Thoracic aorta (tissue), 2 donors: ENCODE measurements around the gene HEATR1. TPM values are rescaled to one million over a fixed set of nuclear protein-coding genes. Genes with fewer than 3 reads are reported as not detected.

ENCODE experiments used
- ATAC-seq: fragments of 150-250 bp; one replicate; pipeline ENCODE4 v1.8.0; 2017; ENCODE audit warnings: low read depth; ENCODE audit not compliant: insufficient number of reproducible peaks, low FRiP score
- DNase-seq: peaks from one replicate; pipeline ENCODE4 v3.0.0-alpha.2; 2020; ENCODE audit warnings: low spot score
- H3K27ac ChIP-seq, 2 donors: fragments of 200-600 bp; sonication (generic); 1 replicate in 1 of 2; 2 replicates in 1 of 2; pipeline ENCODE4 v1.5.1; 2016; ENCODE audit warnings: mild to moderate bottlenecking in 2 of 2, moderate library complexity in 2 of 2
- H3K27me3 ChIP-seq: fragments of 200-600 bp; sonication (generic); replicated peaks from 2 replicates; pipeline ENCODE4 v1.6.0; 2016; ENCODE audit warnings: mild to moderate bottlenecking; ENCODE audit not compliant: insufficient read depth
- H3K36me3 ChIP-seq: fragments of 200-600 bp; sonication (generic); one replicate; pipeline ENCODE4 v1.5.1; 2016
- H3K4me1 ChIP-seq, 2 donors: fragments of 200-600 bp; sonication (generic); 1 replicate in 1 of 2; 2 replicates in 1 of 2; pipeline versions ENCODE4 v1.5.1 to v1.6.0; 2016; ENCODE audit warnings: low read depth in 2 of 2, mild to moderate bottlenecking in 1 of 2; ENCODE audit not compliant: control insufficient read depth in 1 of 2
- H3K4me3 ChIP-seq: fragments of 200-600 bp; sonication (generic); 2 replicates; pipeline ENCODE4 v1.5.1; 2016; ENCODE audit warnings: mild to moderate bottlenecking
- H3K9me3 ChIP-seq: fragments of 200-600 bp; sonication (generic); 2 replicates; pipeline ENCODE4 v1.5.1; 2016
- CTCF ChIP-seq: fragments of 200-600 bp; sonication (generic); IDR thresholded peaks from one replicate; pipeline ENCODE4 v1.5.1; 2019; ENCODE audit warnings: antibody characterized with exemption
- total RNA-seq, 2 donors: library from RNA; depleted of rRNA; stranded (reverse); fragments of >200 nt; gene quantifications; one replicate each; pipeline versions ENCODE4 v1.1.0 to v1.2.3, GENCODE V29; 2016

Gene HEATR1
- total RNA-seq, 2 donors from 2014 or later = 15.6 to 43.5 TPM

- H3K27me3 ChIP-seq = no peaks in the 10 kb centered on the region
- DNase-seq = no peak
These were observed 81.2 kb downstream of the HEATR1 start for GRCh38 chr1:236522937-236523703.

GRCh38 chr1:236520445-236521005 lies 83.8 kb downstream of the HEATR1 start:
- no peak overlapping the region for H3K27ac ChIP-seq
- DNase-seq (no peak), ATAC-seq (no peak)
- no peaks in the 10 kb centered on the region for H3K9me3 ChIP-seq
- H3K4me3 ChIP-seq = no peak overlapping the region
- peaks cover 5 to 29% of the 10 kb centered on the region in 2 donors for H3K4me1 ChIP-seq
- no peaks in the 10 kb centered on the region for H3K27me3 ChIP-seq
- TF ChIP-seq CTCF = no peak
- no peaks in the 10 kb centered on the region for H3K36me3 ChIP-seq

More at GRCh38 chr1:236522937-236523703, 81.2 kb downstream of the HEATR1 start:
- peak overlapping the region; percentile 95 for H3K4me3 ChIP-seq
- peak; percentile 27 for ATAC-seq
- no peaks in the 10 kb centered on the region for H3K9me3 ChIP-seq
- peak overlapping the region; percentile 91 to 96 for H3K27ac ChIP-seq
- H3K4me1 ChIP-seq = peaks cover 5 to 14% of the 10 kb centered on the region in 2 donors
- TF ChIP-seq CTCF = no peak
- peaks cover 7% of the 10 kb centered on the region for H3K36me3 ChIP-seq

- no peaks in the 10 kb centered on the region for H3K9me3 ChIP-seq
- no peak for TF ChIP-seq CTCF
- H3K27ac ChIP-seq = no peak overlapping the region
- DNase-seq (no peak), ATAC-seq (no peak)
- H3K4me3 ChIP-seq = no peak overlapping the region
- H3K36me3 ChIP-seq = no peaks in the 10 kb centered on the region
- H3K27me3 ChIP-seq = no peaks in the 10 kb centered on the region
- H3K4me1 ChIP-seq = peaks cover 0 to 26% of the 10 kb centered on the region in 2 donors
These were observed 86.0 kb downstream of the HEATR1 start for GRCh38 chr1:236518322-236518721.

- no peaks in the 10 kb centered on the region for H3K9me3 ChIP-seq
- DNase-seq (no peak), ATAC-seq (no peak)
- peak overlapping the region; percentile 0 to 3 for H3K27ac ChIP-seq
- no peak for TF ChIP-seq CTCF
- H3K4me3 ChIP-seq = no peak overlapping the region
- H3K4me1 ChIP-seq = peaks cover 0 to 21% of the 10 kb centered on the region in 2 donors
- no peaks in the 10 kb centered on the region for H3K27me3 ChIP-seq
- no peaks in the 10 kb centered on the region for H3K36me3 ChIP-seq
These were observed 87.2 kb downstream of the HEATR1 start for GRCh38 chr1:236516929-236517704.

- H3K27me3 ChIP-seq = no peaks in the 10 kb centered on the region
- H3K9me3 ChIP-seq = no peaks in the 10 kb centered on the region
- H3K36me3 ChIP-seq = no peaks in the 10 kb centered on the region
- H3K4me3 ChIP-seq = no peak overlapping the region
- ATAC-seq (no peak), DNase-seq (no peak)
- H3K27ac ChIP-seq = peak overlapping the region in 1 of 2 donors; percentile 3
- H3K4me1 ChIP-seq = peaks cover 0 to 25% of the 10 kb centered on the region in 2 donors
- TF ChIP-seq CTCF = no peak
These were observed 88.8 kb downstream of the HEATR1 start for GRCh38 chr1:236515443-236515958.
